NCI-H1417 treated with DMSO at 0.1 percent for 48 hours (cell line): Measurements from ENCODE around the gene CEMP1.
"Not testable (repeated sequence)": the region's sequence is repeated elsewhere in the genome, so short reads cannot be mapped to it uniquely, and the experiment has no call there.

Experiments used
- DNase-seq: peaks from one replicate; lab custom pipeline; 2025; lab: John Stamatoyannopoulos, UW

Gene CEMP1

DNA sequence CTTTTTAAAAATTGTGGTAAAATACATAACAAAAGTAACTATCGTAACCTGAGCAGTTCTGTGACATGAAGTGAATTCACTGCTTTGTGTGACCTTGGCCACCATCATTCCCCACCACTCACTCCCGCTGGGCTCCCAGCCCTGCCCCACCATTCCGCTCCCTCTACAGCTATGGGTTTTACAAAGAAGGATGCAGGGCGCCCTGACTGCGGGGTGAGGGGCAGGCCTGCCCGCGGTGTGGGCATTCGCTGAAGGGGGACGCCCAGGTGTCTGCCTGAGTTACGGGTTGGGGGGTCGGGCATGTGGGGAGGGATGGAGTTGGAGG lies at the start of gene CEMP1:
TSS of gene CEMP1 (minus strand) at position 38 of the 325 bp plus-strand sequence. CDS start 335 bp downstream, outside the sequence.
- DNase-seq = no peak

GRCh38 chr16:2580818-2581217 lies 49.6 kb upstream of the CEMP1 start:
- not testable (repeated sequence) for DNase-seq

- DNase-seq = not testable (repeated sequence)
Observed at GRCh38 chr16:2580143-2580542, 48.9 kb upstream of the CEMP1 start.

GRCh38 chr16:2578905-2579304 lies 47.7 kb upstream of the CEMP1 start:
- not testable (repeated sequence) for DNase-seq

GRCh38 chr16:2577044-2577443 lies 45.8 kb upstream of the CEMP1 start:
- not testable (repeated sequence) for DNase-seq

DNA sequence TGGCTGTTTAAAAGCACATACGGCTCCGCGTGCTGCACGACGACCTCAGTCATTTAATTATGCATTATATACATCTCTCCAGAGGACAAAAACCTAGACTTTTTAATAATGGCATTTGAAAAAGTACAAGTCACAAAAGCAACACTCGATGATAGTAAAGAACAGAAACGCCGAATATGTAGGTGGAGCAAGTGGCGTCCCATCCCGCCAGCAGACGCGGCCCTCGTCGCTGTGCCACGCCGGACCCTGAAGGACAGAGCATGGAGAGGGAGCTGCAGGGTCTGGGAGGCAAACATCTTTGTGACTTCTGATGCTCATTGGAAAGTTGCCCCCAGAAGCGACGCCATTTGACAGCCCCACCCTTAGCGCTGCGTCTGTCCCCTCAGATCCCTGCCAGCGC lies 44.6 kb upstream of the CEMP1 start:
- DNase-seq = not testable (repeated sequence)

DNA sequence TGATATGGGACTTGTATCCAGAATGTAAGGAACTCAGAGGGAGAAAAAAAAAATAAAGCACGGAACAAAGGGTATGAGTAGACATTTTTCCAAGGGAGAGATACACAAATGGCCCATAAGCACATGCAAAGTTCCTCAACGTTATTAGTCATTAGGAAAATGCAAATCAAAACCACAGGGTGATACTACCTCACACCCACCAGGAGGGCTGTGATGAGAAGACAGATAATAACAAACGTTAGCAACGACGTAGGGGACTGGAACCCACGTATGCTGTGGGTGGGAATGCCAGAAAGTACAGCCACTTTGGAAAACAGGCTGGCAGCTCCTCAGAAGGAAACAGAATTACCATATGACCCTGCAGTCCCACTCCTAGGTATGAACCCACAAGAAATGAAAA lies 41.5 kb upstream of the CEMP1 start:
- not testable (repeated sequence) for DNase-seq

DNA sequence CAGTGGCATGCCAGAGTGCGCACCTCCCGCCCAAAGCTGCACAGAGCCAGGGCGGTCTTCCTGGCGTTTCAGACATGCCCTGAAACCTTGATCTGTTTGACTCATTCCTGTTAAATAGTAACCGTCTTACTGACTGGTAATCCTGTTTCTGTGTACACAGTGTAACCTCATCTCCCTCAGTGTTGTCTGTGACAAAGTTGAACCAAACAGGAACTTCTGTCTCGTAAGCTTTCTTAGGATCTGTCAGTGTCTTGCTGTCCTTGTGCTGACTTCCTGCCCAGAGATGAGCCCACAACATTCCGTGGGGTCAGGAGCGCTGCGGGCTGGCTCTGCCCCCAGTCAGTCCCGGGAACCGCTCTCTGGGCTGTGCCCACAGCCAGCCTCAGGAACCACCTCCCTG lies 37.4 kb upstream of the CEMP1 start:
- DNase-seq = not testable (repeated sequence)

GRCh38 chr16:2567506-2567905 lies 36.3 kb upstream of the CEMP1 start:
- not testable (repeated sequence) for DNase-seq

DNA sequence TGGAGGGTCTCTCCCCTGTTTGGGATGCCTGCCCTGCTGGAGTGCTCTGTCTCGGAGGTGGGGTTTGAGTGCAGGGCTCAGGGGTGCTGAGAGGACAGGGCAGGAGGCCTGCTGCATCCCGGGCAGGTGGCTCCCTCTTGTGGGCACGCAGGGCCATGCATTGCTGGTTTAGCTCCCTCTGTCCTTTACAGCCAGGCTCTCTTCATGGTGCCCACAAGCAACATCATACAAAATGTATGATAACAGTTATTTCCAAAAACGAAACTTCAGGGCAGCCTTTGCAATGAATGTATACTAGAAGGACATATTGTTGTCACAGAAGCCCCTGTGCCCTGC lies 29.6 kb upstream of the CEMP1 start:
- not testable (repeated sequence) for DNase-seq

- not testable (repeated sequence) for DNase-seq
Observed at GRCh38 chr16:2560131-2560797, 29.1 kb upstream of the CEMP1 start.

DNA sequence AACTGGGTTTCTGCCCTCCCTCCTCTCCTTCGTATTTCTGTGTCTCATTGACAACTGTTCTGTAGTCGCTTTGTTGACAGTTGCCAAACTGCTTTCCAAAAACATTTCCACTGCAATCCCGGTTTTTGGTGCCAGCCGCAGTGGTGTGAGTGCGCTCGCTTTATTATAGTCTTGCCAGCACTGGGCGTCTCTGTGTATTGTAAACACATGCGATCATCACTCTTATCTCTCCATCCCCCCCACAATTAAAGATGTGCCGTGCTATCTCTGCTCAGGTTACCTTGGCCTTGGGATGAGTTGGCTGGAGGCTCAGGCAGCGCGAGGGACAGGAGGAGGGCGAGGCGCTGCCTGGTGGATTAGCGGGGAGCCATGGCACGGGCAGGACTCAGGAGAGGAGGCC lies 25.9 kb upstream of the CEMP1 start:
- not testable (repeated sequence) for DNase-seq

GRCh38 chr16:2554709-2555425 lies 23.7 kb upstream of the CEMP1 start:
- DNase-seq = not testable (repeated sequence)

- not testable (repeated sequence) for DNase-seq
Observed at GRCh38 chr16:2551420-2551889, 20.2 kb upstream of the CEMP1 start.

DNA sequence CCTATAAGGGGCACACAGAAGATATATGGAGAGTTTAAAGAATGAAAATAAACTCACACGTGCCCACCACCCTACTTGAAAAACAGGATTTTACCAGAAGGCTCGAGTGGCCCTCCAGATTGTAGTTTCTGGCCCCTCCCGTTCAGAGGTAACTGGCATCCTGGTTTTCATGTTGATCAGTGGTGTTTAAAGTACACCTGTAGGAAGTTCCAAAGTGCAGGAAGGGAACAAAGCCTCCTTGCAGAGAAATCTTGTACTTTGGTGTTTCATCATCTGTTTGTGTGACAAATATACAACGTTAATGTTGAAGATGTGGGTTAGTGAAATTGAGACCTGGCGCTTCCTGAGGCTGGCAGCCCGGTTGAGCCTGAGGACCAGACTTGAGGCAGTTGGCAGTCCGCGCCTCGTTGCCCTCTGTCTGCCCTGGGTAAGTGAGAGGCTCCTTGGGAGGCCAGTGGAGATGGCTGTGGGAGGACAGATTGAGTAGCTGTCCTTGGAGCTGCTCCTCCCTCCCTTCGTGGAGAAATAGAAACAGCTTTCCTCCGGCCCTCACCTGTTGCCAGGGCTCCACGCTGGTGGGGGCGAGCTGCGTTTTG lies 19.2 kb upstream of the CEMP1 start:
- not testable (repeated sequence) for DNase-seq

DNA sequence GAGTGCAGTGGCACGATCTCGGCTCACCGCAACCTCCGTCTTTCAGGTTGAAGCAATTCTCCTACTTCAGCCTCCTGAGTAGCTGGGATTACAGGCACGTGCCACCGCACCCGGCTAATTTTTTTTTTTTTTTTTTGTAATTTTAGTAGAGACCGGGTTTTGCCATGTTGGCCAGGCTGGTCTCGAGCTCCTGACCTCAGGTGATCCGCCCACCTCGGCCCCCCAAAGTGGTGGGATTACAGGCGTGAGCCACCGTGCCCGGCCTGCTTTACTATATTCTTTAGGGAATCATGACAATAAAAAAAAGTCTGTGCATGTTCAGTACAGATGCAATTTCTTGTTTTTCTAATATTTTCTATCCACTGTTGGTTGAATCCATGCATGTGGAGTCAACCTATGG lies 12.6 kb upstream of the CEMP1 start:
- not testable (repeated sequence) for DNase-seq

- DNase-seq = not testable (repeated sequence)
Observed at GRCh38 chr16:2541409-2541808, 10.2 kb upstream of the CEMP1 start.

GRCh38 chr16:2540912-2541311 lies 9.7 kb upstream of the CEMP1 start:
- DNase-seq = not testable (repeated sequence)

GRCh38 chr16:2539845-2540458 lies 8.7 kb upstream of the CEMP1 start:
- not testable (repeated sequence) for DNase-seq

GRCh38 chr16:2539192-2539844 lies 8.1 kb upstream of the CEMP1 start:
- DNase-seq = not testable (repeated sequence)

- DNase-seq = peak; percentile 78
Observed at GRCh38 chr16:2537451-2538379, 6.5 kb upstream of the CEMP1 start, which contains the start of gene PDPK1. Gene PDPK1, plus strand, starts transcription at chr16:2538021. Its CDS starts 92 bp downstream, at chr16:2538113.
